Measurements from ENCODE around the gene CSDE1.
A peak's percentile ranks its signal among the peaks of the same experiment; 100 is the strongest.

CSDE1 gene

DNA sequence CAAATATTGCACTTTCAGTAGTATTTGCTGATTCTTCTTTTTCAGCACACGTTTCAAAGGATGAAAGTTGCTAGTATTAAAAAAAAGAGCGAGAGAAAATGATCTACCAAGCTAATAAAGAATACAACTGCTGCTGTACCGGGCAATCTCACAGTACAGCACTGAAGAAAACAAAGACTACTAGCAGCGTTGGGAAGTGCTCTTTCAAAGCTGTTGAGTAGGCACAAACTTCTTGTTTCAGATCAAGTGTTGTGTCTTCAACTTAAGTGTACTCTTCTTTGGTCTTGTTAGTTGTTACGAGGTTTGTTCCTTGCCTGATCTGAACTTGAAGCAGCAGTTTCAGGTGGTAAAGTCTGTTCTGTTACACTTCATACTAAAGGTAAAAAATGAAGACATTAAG lies 7.9 kb downstream of the CSDE1 start:
- no peak overlapping the region for H3K27ac ChIP-seq (ENCODE audit: low read length, poor library complexity, severe bottlenecking)

DNA sequence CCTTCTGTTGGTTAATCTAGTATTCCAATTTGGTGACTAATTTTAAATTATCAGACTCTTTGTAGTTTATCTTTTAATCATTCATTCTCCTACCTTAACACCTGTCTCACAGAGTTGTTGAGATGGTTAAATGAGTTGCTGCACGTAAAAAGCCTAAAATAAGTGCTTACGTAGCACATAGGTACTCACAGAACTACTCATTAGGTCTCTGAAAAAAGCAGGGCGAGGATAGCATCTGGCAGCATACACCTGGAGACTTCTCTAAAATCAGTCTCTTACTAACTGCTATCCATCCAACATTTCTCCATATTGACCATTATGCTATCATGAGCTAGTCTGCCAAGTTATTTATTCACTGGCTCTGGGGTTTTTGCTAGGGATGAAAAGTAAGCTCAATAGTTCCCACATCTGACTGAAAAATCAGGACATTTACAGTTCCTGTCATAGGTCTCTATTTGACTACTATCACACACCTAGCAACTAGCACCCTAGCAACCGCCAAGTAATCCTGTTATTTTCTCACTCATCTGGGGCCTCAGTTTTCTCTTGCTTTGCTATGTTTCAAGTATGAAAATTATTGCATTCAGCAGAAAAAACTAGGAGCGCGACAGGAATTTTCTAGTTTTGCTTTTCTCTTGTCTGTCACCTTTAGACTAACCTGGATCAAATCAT lies 11.2 kb downstream of the CSDE1 start:
- WGBS = 90% methylated on average over 6 of the region's 6 CpGs
- no peak overlapping the region for H3K4me2 ChIP-seq (ENCODE audit: low read length, poor library complexity, severe bottlenecking)
- H3K79me1 ChIP-seq (replicated peaks; ENCODE audit: low read length, poor library complexity, severe bottlenecking) = no peaks in the 10 kb centered on the region
- peaks cover 2% of the 10 kb centered on the region for H3K4me1 ChIP-seq (ENCODE audit: control insufficient read depth, insufficient read depth, low read depth, low read length)
- no peaks in the 10 kb centered on the region for H3K27me3 ChIP-seq (ENCODE audit: control insufficient read depth in 1 of 2, insufficient read depth in 1 of 2, low read length in 2 of 2)
- H3K9ac ChIP-seq (ENCODE audit: low read length) = no peak overlapping the region
- no peak overlapping the region for H2BK12ac ChIP-seq (ENCODE audit: low read length in 2 of 2)
- no peak for DNase-seq
- no peak overlapping the region for H2AK5ac ChIP-seq (ENCODE audit: low read length, severe bottlenecking)
- no peak overlapping the region for H3K4ac ChIP-seq (ENCODE audit: low read depth in 1 of 2, low read length in 2 of 2)
- H3K18ac ChIP-seq (ENCODE audit: low read depth in 1 of 2, low read length in 2 of 2) = no peak overlapping the region
- peaks cover 11 to 91% of the 10 kb centered on the region in 2 experiments for H3K36me3 ChIP-seq (ENCODE audit: control insufficient read depth in 1 of 2, insufficient read depth in 2 of 2, low read depth in 1 of 2, low read length in 2 of 2)
- no peak overlapping the region for H2BK120ac ChIP-seq (ENCODE audit: low read depth, low read length)
- H3K9me3 ChIP-seq (ENCODE audit: control insufficient read depth, low read length) = no peaks in the 10 kb centered on the region
- H4K8ac ChIP-seq (ENCODE audit: low read length) = no peak overlapping the region
- H3K27ac ChIP-seq (ENCODE audit: low read length, poor library complexity, severe bottlenecking) = no peak overlapping the region
- no peak overlapping the region for H3K4me3 ChIP-seq (ENCODE audit: insufficient read depth in 1 of 2, low read depth in 1 of 2, low read length in 2 of 2)
- H2BK5ac ChIP-seq (ENCODE audit: low read depth, low read length, poor library complexity, severe bottlenecking) = no peak overlapping the region
- H4K91ac ChIP-seq (ENCODE audit: low read length) = no peak overlapping the region
- H2BK15ac ChIP-seq (ENCODE audit: low read depth, poor library complexity, severe bottlenecking) = no peak overlapping the region
- no peak overlapping the region for H3K23ac ChIP-seq (ENCODE audit: low read length in 2 of 2)
- no peak overlapping the region for H2AFZ ChIP-seq (ENCODE audit: low read depth, low read length)
- H3K14ac ChIP-seq (ENCODE audit: low read length in 2 of 2) = no peak overlapping the region

More for the DNA sequence above, 7.9 kb downstream of the CSDE1 start:
- no peaks in the 10 kb centered on the region for H3K9me3 ChIP-seq (ENCODE audit: control insufficient read depth, low read length)
- no peak overlapping the region for H2BK15ac ChIP-seq (ENCODE audit: low read depth, poor library complexity, severe bottlenecking)
- DNase-seq = no peak
- H3K23ac ChIP-seq (ENCODE audit: low read length in 2 of 2) = no peak overlapping the region
- no peak overlapping the region for H3K14ac ChIP-seq (ENCODE audit: low read length in 2 of 2)
- 100% methylated on average over 4 of the region's 5 CpGs for WGBS
- no peak overlapping the region for H3K9ac ChIP-seq (ENCODE audit: low read length)
- no peak overlapping the region for H3K18ac ChIP-seq (ENCODE audit: low read depth in 1 of 2, low read length in 2 of 2)
- H3K4me3 ChIP-seq (ENCODE audit: insufficient read depth in 1 of 2, low read depth in 1 of 2, low read length in 2 of 2) = no peak overlapping the region
- peaks cover 3% of the 10 kb centered on the region for H3K4me1 ChIP-seq (ENCODE audit: control insufficient read depth, insufficient read depth, low read depth, low read length)
- H2BK12ac ChIP-seq (ENCODE audit: low read length in 2 of 2) = no peak overlapping the region
- H3K79me1 ChIP-seq (replicated peaks; ENCODE audit: low read length, poor library complexity, severe bottlenecking) = no peaks in the 10 kb centered on the region
- H4K91ac ChIP-seq (ENCODE audit: low read length) = no peak overlapping the region
- no peak overlapping the region for H3K4me2 ChIP-seq (ENCODE audit: low read length, poor library complexity, severe bottlenecking)
- no peak overlapping the region for H3K4ac ChIP-seq (ENCODE audit: low read depth in 1 of 2, low read length in 2 of 2)
- no peak overlapping the region for H2BK5ac ChIP-seq (ENCODE audit: low read depth, low read length, poor library complexity, severe bottlenecking)
- H3K36me3 ChIP-seq (ENCODE audit: control insufficient read depth in 1 of 2, insufficient read depth in 2 of 2, low read depth in 1 of 2, low read length in 2 of 2) = peaks cover 0 to 61% of the 10 kb centered on the region in 2 experiments
- no peak overlapping the region for H2AK5ac ChIP-seq (ENCODE audit: low read length, severe bottlenecking)
- no peak overlapping the region for H2AFZ ChIP-seq (ENCODE audit: low read depth, low read length)
- no peak overlapping the region for H2BK120ac ChIP-seq (ENCODE audit: low read depth, low read length)
- H3K27me3 ChIP-seq (ENCODE audit: control insufficient read depth in 1 of 2, insufficient read depth in 1 of 2, low read length in 2 of 2) = no peaks in the 10 kb centered on the region
- H4K8ac ChIP-seq (ENCODE audit: low read length) = no peak overlapping the region

DNA sequence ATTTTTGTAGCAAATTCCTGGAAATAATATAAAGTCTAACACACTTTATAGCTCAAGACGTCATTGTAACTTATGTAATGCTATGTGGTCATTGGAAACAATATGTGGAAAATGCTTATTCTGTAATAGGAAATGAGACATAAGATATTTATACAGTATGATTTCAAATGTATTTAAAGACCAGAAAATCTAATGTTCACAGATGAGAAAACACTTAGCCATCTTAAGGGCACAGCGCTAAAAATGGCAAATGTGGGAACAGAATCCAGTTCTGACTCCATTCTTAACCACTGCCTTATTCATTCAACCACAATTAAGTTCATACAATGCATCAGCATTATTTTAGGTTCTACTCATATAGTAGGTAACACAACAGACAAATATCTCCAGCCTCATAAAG lies 12.5 kb downstream of the CSDE1 start:
- Histone ChIP-seq H3K4me1 (ENCODE audit: control insufficient read depth, insufficient read depth, low read depth, low read length) (peaks cover 2% of the 10 kb centered on the region), H2BK12ac (ENCODE audit: low read length in 2 of 2) (no peak overlapping the region), H3K9ac (ENCODE audit: low read length) (no peak overlapping the region), H3K18ac (ENCODE audit: low read depth in 1 of 2, low read length in 2 of 2) (no peak overlapping the region), H2BK5ac (ENCODE audit: low read depth, low read length, poor library complexity, severe bottlenecking) (no peak overlapping the region), H2AK5ac (ENCODE audit: low read length, severe bottlenecking) (no peak overlapping the region), H3K27ac (ENCODE audit: low read length, poor library complexity, severe bottlenecking) (no peak overlapping the region), H3K79me1 (replicated peaks; ENCODE audit: low read length, poor library complexity, severe bottlenecking) (no peaks in the 10 kb centered on the region), H2AFZ (ENCODE audit: low read depth, low read length) (no peak overlapping the region), H3K4me3 (ENCODE audit: insufficient read depth in 1 of 2, low read depth in 1 of 2, low read length in 2 of 2) (no peak overlapping the region), H4K8ac (ENCODE audit: low read length) (no peak overlapping the region), H3K4ac (ENCODE audit: low read depth in 1 of 2, low read length in 2 of 2) (no peak overlapping the region), H2BK15ac (ENCODE audit: low read depth, poor library complexity, severe bottlenecking) (no peak overlapping the region), H3K9me3 (ENCODE audit: control insufficient read depth, low read length) (no peaks in the 10 kb centered on the region), H2BK120ac (ENCODE audit: low read depth, low read length) (no peak overlapping the region), H3K4me2 (ENCODE audit: low read length, poor library complexity, severe bottlenecking) (no peak overlapping the region), H3K23ac (ENCODE audit: low read length in 2 of 2) (no peak overlapping the region), H3K27me3 (ENCODE audit: control insufficient read depth in 1 of 2, insufficient read depth in 1 of 2, low read length in 2 of 2) (no peaks in the 10 kb centered on the region), H4K91ac (ENCODE audit: low read length) (no peak overlapping the region), H3K36me3 (ENCODE audit: control insufficient read depth in 1 of 2, insufficient read depth in 2 of 2, low read depth in 1 of 2, low read length in 2 of 2) (peaks cover 11 to 95% of the 10 kb centered on the region in 2 experiments), H3K14ac (ENCODE audit: low read length in 2 of 2) (no peak overlapping the region)
- DNase-seq = no peak
- WGBS = 95% methylated on average over 1 of the region's 2 CpGs

DNA sequence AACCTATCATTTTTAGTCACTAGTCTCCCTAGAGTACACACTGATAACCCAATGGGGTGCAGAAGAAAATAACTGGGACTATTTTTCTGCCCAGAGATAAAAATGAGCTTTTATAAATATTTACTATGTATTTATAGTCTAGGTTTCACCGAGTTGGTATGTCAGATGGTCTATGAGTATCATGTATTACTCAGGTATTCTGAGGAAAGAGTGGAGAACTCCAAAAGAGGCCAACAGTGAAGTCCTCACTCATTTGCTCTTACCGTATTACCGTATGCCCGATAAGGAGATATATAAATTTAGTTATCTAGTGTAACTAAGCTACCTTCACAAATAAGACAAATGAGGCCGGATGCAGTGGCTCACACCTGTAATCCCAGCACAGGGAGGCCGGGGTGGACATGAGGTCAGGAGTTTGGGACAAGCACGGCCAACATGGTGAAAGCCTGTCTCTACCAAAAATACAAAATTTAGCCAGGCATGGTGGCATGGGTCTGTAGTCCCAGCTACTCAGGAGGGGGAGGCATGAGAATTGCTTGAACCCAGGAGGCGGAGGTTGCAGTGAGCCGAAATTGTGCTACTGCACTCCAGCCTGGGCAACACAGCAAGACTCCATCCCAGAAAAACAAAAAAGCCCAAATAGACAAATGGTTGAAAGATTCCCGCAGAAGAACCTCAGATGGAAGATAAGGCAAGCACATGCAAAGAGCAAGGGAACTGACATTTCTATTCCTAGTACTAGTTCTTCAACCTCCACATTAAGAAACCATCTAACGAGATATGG lies 15.6 kb downstream of the CSDE1 start:
- Histone ChIP-seq H3K9me3 (ENCODE audit: control insufficient read depth, low read length) (no peaks in the 10 kb centered on the region), H3K4me2 (ENCODE audit: low read length, poor library complexity, severe bottlenecking) (no peak overlapping the region), H2BK12ac (ENCODE audit: low read length in 2 of 2) (no peak overlapping the region), H3K4me1 (ENCODE audit: control insufficient read depth, insufficient read depth, low read depth, low read length) (peaks cover 2% of the 10 kb centered on the region), H2AFZ (ENCODE audit: low read depth, low read length) (no peak overlapping the region), H2AK5ac (ENCODE audit: low read length, severe bottlenecking) (no peak overlapping the region), H3K4me3 (ENCODE audit: insufficient read depth in 1 of 2, low read depth in 1 of 2, low read length in 2 of 2) (no peak overlapping the region), H4K91ac (ENCODE audit: low read length) (no peak overlapping the region), H3K18ac (ENCODE audit: low read depth in 1 of 2, low read length in 2 of 2) (no peak overlapping the region), H3K79me1 (replicated peaks; ENCODE audit: low read length, poor library complexity, severe bottlenecking) (peaks cover 4% of the 10 kb centered on the region), H4K8ac (ENCODE audit: low read length) (no peak overlapping the region), H3K27ac (ENCODE audit: low read length, poor library complexity, severe bottlenecking) (no peak overlapping the region), H2BK15ac (ENCODE audit: low read depth, poor library complexity, severe bottlenecking) (no peak overlapping the region), H3K9ac (ENCODE audit: low read length) (no peak overlapping the region), H3K23ac (ENCODE audit: low read length in 2 of 2) (no peak overlapping the region), H3K4ac (ENCODE audit: low read depth in 1 of 2, low read length in 2 of 2) (no peak overlapping the region), H3K27me3 (ENCODE audit: control insufficient read depth in 1 of 2, insufficient read depth in 1 of 2, low read length in 2 of 2) (no peaks in the 10 kb centered on the region), H2BK5ac (ENCODE audit: low read depth, low read length, poor library complexity, severe bottlenecking) (peak overlapping the region; percentile 31), H3K14ac (ENCODE audit: low read length in 2 of 2) (no peak overlapping the region), H2BK120ac (ENCODE audit: low read depth, low read length) (no peak overlapping the region), H3K36me3 (ENCODE audit: control insufficient read depth in 1 of 2, insufficient read depth in 2 of 2, low read depth in 1 of 2, low read length in 2 of 2) (peaks cover 17 to 93% of the 10 kb centered on the region in 2 experiments)
- DNase-seq = no peak
- 94% methylated on average over 7 of the region's 11 CpGs for WGBS
